ENCODE measurements around the gene LRMDA.

LRMDA gene

GRCh38 chr10:75870039-75870645 is 438.7 kb downstream of the LRMDA start:
- intact Hi-C loops (cut with DNase I), result no loop called here
- no peak for DNase-seq

DNA sequence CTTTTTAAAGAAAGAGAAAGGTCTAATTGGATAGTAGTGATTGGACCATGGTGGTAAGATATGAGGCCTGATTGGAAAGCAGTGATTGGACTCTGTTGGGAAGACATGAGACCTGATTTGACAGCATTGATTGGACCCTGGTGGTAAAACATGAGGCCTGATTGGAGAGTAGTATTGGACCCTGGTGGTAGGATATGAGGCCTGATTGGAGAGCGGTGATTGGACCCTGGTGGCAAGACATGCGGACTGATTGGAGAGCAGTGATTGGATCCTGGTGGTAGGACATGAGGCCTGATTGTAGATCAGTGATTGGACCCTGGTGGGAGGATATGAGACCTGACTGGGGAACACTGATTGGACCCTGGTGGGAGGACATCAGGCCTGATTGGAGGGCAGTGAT is 444.3 kb downstream of the LRMDA start:
- DNase-seq, result no peak
- intact Hi-C loops (cut with DNase I), result no loop called here

DNA sequence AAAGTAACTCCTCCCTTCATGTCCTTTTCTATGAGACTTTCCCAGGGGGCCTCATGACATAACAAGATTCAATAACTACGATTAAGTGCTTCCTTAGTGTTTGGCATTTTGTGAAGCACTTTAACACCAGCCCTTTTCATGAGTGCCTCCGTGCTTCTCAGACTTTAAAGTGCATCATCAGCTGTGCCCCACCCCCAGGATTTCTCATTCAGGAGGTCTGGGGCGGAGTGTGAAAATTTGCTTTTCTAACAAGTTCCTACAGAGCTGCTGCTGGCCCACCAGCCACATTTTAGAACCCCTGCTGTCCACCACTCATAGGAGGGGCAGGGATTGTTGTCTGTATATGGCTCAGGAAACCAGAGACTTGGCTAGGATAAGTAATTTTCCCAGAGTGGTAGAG is 445.3 kb downstream of the LRMDA start:
- no peak for DNase-seq
- intact Hi-C loops (cut with DNase I), result no loop called here

DNA sequence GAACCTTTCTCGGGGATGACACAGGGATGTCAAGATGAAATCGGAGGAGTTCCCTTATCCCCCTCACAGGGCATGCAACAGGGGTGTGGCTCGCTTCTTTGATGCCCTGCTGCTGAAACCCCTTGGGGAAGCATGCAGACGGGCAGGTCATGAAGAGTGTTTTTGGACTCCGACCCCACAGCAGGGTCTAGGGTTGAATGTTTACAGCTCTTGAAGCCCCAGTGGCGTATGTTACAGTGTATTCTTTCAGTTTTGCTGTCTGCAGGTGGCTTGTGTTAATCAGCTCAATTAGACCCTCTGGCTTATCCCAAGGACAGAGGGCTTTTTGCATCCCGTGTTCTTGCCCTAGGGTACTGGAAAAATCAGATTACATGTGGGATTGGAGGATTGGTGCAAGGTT is 446.5 kb downstream of the LRMDA start:
- no peak for DNase-seq
- intact Hi-C loops (cut with DNase I), result no loop called here

DNA sequence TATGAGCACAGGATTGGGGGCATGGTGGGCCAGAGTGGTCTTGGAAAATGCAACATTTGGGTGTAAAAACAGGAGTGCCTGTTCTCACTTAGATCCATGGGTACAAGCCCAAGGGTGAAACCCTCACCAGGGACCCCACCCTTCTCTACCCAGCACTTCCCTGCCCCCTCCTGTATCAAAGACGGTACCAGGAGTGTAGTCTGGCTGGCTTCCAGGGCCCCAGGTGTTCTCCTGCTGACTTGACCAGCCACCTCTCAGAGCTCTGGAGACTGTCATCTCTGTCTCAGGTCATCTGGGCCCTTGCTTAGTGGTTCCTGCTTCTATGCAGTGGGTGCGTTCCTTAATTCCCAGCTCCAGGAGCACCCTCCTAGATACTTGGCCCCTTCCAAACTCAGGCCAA is 447.2 kb downstream of the LRMDA start:
- no peak for DNase-seq
- intact Hi-C loops (cut with DNase I), result no loop called here

DNA sequence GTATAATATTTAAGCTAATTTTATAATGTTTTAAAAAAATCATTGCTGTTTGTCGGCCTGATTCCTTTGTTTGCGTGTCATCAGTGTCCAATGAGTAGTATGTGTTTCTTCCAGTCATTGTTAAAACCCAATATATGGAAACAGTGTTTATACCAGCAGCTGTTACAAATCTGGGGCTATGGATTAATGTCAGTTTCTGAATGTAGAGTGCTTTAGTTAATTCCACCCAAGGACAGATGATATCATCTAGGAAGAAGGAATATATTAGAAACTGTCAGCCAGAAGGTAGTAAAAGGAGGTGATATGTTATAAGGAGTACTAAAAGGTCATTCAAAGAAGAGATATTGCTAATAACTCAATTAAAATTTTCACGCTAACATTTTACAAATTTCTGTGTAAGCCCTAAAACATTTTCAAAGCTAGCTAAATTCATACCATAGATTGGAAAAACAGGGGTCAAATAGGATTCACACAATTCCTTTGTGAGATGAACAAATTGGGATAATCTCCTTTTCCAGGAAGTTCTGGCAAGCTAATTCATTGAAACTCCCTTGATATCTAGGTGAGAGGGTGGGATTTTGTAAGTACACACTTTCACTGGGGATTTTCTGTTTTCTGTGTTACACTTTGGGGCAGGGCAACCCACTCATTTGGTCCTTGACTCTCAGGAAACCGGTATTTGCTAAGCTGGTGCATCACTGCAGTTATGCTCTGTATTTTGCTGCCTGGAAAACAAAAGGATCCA is 448.8 kb downstream of the LRMDA start:
- intact Hi-C loops (cut with DNase I), result no loop called here
- DNase-seq, result no peak

DNA sequence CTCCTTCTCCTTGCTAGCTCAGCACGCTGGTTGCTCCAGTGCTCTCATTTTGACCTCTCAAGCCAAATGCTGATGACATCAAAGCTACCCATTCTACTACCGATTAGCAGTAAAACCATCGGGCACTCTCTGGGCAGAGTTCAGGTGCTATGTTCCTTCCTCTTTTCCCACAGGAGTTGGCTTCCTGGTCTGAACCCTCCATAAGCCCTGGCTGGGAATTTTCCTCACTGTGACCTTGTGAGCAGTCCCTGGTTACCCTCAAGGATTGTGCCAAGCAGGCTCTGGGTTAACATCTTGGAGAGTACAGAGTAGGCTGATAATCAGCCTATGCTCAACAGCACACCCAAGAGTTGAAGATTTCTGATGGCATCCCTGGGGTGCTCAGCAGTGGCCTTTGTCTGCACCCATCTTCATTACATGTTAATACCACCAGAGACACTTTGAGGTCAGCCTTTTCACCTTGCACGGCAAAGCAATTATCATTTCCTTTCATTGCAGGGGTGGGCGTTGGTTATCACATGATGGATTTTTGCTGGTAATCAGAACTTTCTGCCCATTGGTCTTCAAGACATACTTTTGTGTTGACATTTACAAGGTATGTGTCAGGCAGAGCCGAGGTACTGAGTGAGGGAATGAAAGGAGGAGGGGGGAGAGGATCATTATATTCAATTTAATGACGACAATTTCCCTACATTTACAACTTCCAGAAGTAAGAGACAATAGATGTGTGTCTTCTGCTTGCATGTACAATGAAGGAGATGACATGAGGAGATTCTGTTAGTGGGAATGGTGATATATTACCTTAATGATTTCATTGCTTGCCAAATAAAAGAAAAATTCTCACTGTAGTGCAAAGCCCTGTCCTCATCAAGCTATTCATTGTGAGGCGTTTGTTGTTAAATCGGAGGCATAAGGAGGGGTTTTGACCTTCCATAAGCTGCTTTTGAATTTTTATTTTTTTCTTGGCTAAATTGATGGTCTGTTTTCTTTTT is 452.0 kb downstream of the LRMDA start:
- no peak for DNase-seq
- intact Hi-C loops (cut with DNase I), result no loop called here

GRCh38 chr10:75884808-75885207 is 453.4 kb downstream of the LRMDA start:
- DNase-seq, result no peak
- intact Hi-C loops (cut with DNase I), result no loop called here

DNA sequence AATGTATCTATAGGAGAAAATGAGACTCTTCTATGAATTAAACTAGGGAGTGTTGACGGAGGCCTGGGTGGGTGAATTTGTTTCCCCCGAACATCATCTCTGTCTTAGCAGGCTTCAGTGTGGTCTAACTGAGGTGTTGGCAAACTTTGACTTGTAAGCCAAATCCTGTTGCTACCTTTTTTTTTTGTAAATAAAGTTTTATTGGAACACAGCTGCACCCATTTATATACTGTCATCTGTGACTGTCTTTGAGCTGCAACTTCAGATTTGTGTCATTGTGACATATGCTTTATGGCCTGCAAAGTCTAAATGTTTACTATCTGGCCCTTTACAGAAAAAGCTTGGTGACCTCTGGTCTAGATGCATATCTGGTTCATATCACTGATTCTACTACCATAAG is 455.9 kb downstream of the LRMDA start:
- DNase-seq, result no peak
- intact Hi-C loops (cut with DNase I), result no loop called here

DNA sequence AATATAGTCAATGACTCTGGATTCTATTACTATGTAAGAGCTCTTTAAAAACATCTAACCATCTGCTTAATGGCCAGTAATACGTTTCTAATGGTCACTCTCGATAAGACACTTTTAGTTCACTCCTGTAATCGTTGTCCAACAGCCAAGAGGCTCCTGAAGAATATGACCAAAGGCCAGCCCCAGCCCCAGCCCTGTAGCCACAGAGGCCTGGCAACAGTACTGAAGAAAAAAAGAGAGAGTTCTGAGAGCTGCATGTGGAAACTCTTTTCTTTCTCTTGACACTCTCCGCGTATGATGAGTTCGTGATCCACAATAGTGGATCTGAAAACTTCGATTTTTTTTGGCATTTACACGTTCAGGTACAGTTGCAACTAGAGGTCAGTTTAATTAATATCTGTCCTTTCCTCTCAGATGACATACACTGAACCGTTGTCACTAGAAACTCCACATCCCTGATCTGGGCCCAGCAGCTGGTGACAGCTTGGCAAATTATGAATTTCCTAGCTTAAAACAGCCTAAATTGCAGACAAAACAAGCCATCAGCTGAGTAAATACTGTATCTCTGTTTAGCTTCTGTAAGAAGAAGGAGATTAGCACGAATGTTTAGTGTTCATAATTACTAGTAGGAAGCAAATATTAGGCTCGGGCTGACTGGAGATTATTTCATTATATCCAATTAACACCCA is 456.7 kb downstream of the LRMDA start:
- intact Hi-C loops (cut with DNase I), result no loop called here
- DNase-seq, result no peak

GRCh38 chr10:75889051-75889450 is 457.6 kb downstream of the LRMDA start:
- DNase-seq, result no peak
- intact Hi-C loops (cut with DNase I), result no loop called here

DNA sequence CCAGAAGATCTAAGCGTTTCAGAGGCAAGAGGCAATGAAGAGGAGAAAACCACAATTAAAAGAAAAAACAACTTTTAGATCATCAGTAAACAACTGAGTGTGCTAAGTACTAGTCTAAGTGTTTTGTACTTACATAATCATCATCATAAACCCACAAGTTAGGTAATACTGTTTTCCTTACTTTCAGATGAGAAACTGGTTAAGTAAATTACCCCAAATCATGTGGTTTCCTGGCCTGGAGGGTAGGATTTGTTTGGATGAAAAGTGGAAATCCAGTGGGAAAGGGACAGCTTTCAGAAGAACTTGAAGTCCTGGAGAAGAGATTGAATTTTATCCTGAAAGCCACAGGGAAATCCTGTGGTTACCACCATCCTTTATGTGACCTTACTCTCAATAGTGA is 463.3 kb downstream of the LRMDA start:
- no peak for DNase-seq
- intact Hi-C loops (cut with DNase I), result no loop called here

GRCh38 chr10:75895259-75895658 is 463.8 kb downstream of the LRMDA start:
- intact Hi-C loops (cut with DNase I), result no loop called here
- DNase-seq, result no peak

GRCh38 chr10:75899816-75900390 is 468.5 kb downstream of the LRMDA start:
- DNase-seq, result no peak
- intact Hi-C loops (cut with DNase I), result no loop called here

DNA sequence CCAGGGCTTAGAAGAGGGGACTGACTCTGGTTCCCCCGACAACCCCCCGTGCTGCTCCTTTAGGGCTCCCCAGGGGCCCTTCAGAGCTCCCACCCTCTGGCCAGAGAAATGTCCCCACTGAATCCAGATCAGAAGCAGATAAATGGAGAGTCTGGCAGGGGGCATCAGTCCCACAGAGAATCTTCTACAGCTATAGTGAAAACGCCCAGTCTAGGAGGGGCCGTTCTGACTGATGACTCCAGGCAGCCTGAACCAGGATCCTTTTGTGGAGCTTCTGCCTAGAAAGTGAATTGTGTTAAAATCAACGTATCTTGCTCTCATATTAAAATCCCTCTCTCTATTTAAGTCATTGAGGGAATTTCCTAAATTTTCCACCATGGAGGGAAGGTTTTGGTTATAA is 471.4 kb downstream of the LRMDA start:
- intact Hi-C loops (cut with DNase I), result no loop called here
- no peak for DNase-seq

- intact Hi-C loops (cut with DNase I), result no loop called here
- no peak for DNase-seq
Measured at GRCh38 chr10:75904499-75905283, 473.3 kb downstream of the LRMDA start.

GRCh38 chr10:75905490-75905889 is 474.1 kb downstream of the LRMDA start:
- intact Hi-C loops (cut with DNase I), result no loop called here

GRCh38 chr10:75910032-75910431 is 478.6 kb downstream of the LRMDA start:
- peak in 1 of 42 donors; percentile 43 for DNase-seq
- intact Hi-C loops (cut with DNase I), result loop anchor here (10.0 kb wide), 1 partner anchor 505 kb away; the partner anchor contains the start of gene ZNF503

More at GRCh38 chr10:75905490-75905889, 474.1 kb downstream of the LRMDA start:
- no peak for DNase-seq
